NCI-H82 treated with DMSO at 0.1 percent for 48 hours (cell line): ENCODE data around the gene ANKRD18A.
"Not testable (repeated sequence)": the region's sequence is repeated elsewhere in the genome, so short reads cannot be mapped to it uniquely, and the experiment has no call there.

Experiments used
- DNase-seq: peaks from one replicate; lab custom pipeline; 2025; ENCODE audit not compliant: unreplicated experiment; lab: John Stamatoyannopoulos, UW

ANKRD18A gene

DNA sequence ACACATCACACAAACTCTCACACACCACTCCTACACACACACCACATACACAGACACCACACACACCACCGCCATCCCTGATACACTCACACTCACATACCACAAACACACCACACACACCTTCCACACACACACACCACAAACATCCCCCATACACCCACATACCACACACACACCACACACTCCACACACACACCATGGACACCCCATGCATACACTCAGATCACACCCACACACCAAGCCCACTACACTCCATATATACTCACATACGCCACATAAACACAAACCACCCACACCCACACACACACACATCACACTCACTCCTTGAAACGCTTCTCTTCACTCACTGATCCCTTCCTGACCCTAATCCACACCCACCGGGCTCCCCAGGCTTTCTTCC is 9.1 kb upstream of the ANKRD18A start:
- DNase-seq, result no peak

DNA sequence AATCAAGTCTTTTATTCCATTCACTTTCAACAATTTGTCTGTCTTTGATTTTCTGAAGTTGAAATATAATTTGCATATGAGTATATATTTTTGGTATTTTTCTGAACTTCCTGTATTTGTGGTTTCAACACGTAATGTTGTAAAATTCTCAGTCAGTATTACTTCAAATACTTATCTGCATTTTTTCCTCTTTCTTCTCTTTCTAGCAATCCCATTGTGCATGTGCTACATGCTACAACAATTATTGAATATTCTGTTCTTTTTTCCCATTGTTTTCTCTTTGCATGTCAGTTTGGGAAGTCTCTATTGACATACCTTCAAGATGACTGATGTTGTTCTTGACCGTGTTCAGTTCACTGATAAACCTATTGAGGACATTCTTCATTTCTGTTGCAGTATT is 5.6 kb upstream of the ANKRD18A start:
- DNase-seq, result no peak

DNA sequence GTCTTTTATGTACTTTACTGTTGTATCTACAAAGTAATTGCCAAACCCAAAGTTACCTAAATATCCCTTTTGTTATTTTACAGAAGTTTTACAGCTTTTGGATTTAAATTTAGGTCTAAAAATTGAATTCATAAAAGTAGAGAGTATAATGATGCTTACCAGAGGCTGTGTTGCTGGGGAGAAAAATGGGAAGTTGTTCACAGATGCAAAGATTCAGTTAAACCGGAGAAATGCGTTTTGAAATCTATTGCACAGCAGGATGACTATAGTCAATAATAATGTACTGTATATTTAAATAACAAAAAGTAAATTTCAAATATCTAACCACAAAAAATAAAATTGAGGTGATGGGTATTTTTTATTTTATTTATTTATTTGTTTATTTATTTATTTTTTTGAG is 2.6 kb upstream of the ANKRD18A start:
- DNase-seq, result no peak

DNA sequence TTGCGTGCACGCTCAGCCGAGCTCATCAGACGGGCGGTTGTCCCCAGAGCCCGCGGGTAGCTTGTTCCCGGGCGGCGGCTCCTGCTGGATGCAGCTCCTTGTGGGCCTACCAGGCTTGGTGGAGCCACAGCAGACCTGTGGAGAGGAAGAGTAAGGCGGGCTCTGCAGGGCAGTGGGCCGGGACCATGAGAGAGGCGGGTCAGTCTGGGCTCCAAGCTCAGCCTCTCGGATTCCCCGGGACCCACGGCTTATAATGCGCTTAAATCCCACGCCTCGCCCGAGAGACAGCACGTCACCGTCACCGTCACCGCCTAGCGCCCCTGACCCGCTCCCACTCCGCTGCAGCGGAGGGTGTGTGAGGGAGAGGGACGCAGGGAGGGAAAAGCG is 1.9 kb upstream of the ANKRD18A start:
- DNase-seq, result no peak

DNA sequence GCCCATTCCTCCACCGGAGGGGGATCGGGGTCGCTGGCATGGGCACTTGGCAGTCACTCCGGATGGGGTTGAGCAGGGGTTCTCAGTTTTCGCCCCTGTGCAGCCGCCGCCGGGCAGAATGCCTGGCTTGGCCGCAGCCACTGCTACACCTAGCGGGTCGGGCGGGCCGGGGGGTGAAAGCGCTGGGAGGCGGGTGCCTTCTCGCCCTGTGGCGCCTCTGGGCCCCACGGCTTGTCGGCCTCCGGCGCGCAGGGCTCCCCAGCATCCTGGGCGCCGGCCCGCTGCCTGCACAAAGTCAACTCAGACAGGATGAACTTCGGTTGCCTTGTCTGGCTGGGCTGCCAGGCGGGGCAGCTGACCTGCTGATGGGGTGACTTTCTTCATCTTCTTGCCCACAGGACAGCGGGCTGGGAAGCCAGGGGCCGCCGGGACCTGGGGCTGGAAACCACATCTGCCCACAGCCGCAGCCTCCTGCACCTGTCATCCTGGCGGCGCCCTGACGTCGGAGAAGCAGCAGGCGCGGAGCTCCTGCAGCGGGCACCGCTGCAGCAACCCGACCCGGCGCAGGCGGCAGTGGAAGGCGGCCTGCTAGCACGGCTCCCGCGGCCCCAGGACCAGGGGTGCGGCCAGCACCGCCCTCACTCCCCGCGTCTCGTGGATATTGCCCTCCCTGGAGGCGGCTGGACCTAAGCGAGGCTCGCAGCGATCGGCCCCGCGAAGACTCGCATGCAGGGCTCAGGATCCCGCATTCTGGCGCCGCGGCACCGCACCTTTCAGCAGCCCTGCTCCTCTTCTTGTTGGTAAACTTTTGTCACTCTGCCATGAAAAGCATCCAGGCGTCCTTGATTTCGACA is 1.3 kb upstream of the ANKRD18A start:
- DNase-seq, result no peak

DNA sequence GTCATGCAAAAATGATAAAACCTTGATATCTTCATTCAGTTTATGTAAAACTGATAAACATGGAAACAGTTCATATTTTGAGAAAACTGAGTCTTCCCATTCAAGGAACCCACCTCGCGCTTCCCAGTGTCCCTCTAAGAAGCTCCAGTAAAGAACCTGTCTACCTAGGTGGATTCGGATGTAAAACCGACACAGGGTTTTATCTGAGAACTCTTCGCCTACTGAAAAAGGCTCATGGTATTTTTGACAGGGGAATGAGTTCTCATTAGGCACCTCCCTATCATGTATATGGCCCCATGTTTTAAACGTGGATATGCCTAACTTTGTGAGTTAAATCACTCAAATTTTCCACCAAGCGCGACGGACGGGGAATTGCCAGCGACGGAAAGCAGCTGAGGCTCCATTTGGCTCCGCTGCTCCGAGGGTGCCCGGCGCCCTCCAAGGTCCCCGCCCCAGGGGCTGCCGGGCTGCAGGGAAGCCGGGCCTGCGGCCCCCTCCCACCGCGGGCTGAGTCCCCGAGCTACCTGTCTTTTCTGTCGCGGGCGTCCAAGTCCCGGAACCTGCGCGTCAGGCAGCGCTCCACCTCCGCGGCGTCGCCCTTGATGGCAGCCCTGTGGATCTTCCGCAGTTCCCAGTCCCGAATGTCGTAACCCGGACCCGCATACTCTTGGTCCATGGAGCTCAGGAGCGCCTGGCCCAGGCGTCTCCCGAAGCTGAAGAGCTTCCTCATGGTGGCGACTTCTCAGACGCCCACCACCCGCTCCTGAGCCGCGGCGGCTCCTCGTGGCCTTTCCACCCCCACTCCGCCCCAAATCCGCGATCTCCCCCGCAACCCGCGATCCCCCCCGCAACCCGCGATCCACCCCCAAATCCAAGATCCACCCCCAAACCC is 594 bp downstream of the ANKRD18A start:
- DNase-seq, result no peak

DNA sequence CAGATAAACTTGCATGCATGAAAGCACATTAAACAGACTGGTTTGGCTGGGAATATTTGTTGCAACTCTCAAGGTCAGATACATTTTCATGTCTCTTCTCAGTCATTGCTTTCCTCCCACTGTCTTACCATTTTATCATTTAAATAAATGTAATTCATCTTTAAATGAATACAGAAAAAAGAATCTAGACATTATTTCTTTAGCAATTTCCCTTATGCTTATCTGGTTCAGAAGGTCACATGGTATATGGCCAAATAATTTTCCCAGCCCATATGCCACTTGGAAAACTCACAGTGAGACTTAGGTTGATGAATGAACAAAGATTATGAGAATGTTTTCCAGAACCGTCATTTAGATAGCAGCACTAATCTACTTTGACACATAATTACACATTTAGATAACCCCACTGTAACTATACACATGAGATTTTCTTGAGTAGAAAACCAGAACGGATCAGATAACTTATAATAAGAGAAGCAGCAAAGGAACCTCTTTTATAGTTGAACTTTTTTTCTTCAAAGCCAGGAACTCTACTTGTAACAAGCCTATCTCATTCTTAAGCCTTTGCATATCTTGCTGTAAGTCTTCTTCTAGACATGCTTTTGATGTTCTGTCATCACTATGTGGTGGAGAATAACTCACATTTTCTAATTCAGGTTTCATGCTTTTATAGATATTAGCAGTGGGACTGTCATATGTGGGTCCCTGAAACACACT is 22.2 kb downstream of the ANKRD18A start:
- DNase-seq, result not testable (repeated sequence)

DNA sequence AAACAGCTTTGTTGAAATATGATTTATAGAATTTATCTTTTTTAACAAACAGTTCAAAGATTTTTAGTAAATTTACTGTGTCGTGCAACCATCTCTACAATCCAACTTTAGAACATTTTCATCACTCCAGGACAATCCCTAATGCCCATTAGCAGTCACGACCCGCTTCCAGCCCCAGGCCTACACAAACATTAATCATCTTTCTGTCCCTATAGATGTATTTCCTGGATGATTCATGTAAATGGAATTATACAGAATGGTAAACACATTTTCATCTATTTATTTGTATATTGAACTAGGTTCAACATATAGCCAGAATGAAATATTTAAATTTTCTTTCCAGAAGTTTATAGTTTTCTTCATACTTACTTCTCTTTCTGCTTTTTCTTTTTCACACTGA is 25.3 kb downstream of the ANKRD18A start:
- not testable (repeated sequence) for DNase-seq

DNA sequence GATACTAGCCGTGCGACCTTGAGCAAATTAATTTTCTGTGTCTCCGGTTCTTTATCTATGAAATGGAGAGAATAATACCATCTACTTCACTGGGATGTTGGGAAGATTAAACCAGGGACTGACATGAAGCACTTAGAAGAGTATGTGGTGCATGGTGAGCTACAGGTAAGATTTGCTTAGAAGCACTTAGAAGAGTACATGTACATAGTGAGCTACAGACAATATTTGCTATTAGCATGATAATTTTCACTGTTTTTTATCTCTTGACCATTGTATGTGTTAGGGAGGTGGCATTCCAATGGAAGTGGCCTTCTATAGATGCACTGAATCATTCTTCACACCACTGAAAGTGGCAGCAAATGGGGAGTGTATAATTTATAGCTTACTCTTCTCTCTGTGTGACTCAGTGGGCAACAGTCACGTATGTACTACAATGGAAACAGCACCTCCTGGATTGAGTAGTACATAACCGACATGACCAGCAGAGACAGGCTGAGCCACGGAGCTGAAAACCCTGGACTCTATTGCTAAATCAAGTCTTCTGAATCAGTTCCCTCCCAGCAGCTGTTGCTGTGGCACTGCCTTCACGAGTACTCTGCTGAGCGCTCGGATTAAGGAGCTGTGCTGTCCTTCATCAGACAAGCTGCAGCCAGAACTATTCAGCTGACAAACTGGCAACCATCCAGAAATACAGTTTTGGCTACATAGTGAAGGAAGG is 28.9 kb downstream of the ANKRD18A start:
- DNase-seq, result not testable (repeated sequence)

DNA sequence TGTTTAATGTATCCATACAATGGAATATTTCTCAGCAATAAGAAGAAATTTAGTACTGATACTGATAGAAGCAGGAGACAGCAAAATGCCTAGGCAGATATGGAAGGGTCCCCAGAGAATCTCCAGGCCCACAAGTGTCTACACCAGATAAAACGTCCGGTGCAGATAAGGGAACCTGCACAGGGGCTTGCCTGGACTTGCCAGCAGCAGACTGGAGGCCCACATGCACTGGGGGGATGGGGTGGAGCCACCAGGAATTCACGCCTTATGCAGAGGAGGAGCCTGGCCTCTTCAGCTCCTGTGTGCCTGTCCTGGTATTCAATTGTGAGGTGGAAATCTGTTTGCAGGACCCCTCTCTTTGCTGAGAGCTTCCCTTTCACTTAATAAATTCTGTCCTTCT is 36.6 kb downstream of the ANKRD18A start:
- not testable (repeated sequence) for DNase-seq

DNA sequence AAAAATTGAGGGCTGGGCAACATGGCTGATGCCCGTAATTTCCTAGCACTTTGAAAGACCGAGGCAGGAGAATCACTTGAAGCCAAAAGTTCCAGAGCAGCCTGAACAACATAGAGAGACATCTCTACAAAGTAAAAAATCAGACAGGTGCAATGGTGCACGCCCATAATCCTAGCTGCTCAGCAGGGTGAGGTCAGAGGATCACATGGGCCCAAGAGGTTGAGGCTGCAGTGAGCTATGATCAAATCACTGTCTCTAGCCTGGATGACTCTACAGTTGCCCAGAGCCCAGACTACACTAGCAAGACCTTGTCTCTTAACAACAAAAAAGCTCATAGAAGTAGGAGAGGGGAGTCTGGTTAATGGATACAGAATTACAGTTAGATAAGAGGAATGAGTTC is 40.3 kb downstream of the ANKRD18A start:
- not testable (repeated sequence) for DNase-seq

DNA sequence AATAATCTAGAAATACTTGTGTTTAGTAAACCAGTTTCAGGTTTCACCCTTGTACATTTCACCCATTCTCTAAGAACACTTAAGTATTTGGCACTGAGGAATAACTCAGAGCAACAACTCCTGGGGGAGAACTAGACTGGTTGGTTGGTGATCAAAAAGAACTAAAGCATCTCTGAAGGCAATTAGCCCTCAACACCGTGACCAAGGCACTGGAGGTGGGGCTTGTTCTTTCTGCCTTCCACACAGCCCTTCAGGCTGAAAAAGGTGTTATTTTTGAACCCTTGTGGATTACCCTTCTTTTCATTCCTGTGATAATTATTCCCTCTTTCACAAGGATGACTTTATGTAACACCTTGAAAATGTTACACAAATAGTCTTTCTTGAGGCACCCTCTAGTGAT is 44.2 kb downstream of the ANKRD18A start:
- not testable (repeated sequence) for DNase-seq

DNA sequence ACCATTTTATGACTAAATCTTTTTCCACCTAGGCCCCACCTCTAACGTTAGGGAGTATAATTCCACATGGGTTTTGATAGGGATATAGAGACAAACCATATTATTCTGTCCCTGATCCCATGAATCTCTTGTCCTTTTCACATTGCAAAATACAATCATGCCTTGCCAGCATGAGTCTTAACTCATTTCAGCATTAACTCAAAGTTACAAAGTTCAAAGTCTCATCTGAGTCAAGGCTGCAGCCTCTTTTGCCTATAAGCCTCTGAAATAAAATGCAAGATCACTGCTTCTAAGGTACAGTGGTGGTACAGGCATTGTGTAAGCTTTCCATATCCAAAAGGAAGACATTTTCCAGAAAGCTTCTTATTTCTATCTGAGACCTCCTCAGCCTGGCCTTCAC is 54.3 kb downstream of the ANKRD18A start:
- not testable (repeated sequence) for DNase-seq

DNA sequence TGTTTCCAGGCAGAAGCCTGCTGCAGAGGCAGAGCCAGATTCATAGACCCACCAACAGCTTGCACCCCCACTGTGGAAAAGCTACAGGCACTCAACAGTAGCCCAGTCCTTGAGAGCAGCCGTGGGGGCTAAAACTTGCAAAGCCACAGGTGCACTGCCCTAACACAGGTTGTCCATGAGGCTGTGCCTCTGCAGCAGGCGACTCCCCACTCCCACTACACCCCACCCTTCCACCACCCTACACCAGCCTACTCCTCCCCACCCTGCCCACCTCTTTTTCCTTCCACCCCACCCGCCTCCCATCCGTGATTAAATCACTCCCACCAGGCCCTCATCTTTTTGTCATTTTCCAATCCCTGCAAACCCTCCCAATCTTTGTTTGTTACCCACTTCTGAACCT is 55.2 kb downstream of the ANKRD18A start:
- DNase-seq, result not testable (repeated sequence)

DNA sequence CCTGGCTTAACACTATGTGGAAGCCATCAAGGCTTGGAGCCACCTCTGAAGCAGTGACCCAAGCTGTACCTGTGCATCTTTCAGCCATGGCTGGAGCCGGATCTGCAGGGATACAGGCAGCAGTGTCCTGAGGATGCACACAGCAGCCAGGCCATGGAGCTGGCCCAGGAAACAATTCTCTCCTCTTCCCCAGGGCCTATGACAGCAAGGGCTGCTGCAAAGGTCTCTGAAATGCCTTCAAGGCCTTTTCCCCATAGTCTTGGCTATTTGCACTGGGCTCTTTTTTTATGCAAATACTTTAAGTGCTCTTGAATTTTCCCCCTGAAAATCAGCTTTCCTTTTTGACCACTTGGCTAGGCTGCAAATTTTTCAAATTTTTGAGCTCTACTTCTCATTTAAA is 56.5 kb downstream of the ANKRD18A start:
- DNase-seq, result not testable (repeated sequence)

DNA sequence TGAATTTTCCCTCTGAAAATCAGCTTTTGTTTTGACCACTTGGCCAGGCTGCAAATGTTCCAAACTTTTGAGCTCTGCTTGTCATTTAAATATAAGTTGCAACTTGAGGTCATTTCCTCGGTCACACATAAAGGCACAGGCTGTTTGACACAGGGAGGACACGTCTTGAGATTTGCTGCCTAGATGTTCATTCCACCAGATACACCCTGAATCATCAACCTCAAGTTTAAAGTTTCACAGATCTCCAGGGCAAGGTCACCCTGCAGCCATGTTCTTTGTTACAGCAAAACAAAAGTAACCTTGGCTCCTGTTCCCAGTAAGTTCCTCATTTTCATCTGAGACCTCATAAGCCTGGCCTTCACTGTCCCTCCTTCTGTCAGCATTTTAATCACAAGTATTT is 59.3 kb downstream of the ANKRD18A start:
- DNase-seq, result not testable (repeated sequence)

DNA sequence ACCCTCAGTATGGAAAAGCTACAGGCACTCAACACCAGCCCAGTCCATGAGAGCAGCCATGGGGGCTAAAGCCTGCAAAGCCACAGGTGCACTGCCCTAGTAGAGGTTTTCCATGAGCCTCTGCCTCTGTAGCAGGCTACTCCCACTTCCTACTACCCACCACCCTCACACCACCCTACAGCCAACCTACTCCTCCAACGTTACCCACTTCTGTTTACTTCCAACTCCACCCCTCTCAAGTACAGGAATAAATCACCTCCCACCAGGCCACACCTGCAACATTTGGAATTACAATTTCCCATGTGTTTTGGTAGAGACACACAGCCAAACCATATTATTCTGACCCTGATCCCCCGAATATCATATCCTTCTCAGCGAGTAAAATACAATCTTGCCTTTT is 61.2 kb downstream of the ANKRD18A start:
- not testable (repeated sequence) for DNase-seq

DNA sequence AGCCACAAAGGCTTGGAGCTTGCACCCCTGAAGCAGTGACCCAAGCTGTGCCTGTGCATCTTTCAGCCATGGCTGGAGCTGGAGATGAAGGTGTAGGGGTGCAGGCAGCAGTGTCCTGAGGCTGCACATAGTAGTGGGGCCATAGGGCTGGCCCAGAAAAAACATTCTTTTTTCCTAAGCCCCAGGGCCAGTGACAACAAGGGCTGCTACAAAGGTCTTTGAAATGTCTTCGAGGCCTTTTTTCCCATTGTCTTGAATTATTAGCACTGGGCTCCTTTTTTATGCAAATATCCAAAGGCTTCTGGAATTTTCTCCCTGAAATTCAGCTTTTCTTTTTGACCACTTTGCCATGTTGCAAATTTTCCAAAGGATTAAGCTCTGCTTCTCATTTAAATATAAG is 62.6 kb downstream of the ANKRD18A start:
- DNase-seq, result not testable (repeated sequence)

DNA sequence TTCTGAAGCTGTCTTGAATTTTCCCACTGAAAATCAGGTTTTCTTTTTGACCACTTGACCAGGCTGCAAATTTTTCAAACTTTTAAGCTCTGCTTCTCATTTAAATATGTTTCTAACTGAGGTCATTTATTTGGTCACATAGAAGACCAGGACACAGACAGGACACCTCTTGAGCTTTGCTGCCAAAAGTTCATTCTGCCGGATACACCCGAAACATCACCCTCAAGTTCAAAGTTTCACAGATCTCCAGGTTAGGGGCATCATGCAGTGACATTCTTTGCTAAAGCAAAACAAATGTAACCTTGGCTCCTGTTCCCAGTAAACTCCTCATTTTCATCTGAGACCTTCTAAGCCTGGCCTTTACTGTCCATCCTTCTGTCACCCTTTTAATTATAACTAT is 65.4 kb downstream of the ANKRD18A start:
- DNase-seq, result not testable (repeated sequence)

DNA sequence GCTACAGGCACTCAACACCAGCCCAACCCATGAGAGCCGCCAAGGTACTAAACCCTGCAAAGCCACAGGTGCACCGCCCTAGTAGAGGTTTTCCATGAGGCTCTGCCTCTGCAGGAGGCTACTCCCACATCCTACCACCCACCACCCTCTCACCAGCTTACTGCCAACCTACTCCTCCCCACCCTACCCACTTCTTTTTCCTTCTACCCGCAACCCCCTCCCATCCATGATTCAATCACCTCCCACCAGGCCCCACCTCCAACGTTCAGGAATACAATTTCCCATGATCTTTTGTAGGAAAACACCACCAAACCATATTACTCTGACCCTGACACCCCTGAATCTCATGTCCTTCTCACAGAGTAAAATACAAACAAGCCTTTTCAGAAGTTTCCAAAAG is 67.4 kb downstream of the ANKRD18A start:
- DNase-seq, result not testable (repeated sequence)
